ENCODE measurements around the gene RICTOR. TPM values are rescaled to one million over a fixed set of nuclear protein-coding genes. Genes with fewer than 3 reads are reported as not detected.

RICTOR gene
- total and polyA plus RNA-seq, 2 donors (not counting 1 experiment from before 2014, with no cell fraction given): 17.1 to 26.3 TPM

DNA sequence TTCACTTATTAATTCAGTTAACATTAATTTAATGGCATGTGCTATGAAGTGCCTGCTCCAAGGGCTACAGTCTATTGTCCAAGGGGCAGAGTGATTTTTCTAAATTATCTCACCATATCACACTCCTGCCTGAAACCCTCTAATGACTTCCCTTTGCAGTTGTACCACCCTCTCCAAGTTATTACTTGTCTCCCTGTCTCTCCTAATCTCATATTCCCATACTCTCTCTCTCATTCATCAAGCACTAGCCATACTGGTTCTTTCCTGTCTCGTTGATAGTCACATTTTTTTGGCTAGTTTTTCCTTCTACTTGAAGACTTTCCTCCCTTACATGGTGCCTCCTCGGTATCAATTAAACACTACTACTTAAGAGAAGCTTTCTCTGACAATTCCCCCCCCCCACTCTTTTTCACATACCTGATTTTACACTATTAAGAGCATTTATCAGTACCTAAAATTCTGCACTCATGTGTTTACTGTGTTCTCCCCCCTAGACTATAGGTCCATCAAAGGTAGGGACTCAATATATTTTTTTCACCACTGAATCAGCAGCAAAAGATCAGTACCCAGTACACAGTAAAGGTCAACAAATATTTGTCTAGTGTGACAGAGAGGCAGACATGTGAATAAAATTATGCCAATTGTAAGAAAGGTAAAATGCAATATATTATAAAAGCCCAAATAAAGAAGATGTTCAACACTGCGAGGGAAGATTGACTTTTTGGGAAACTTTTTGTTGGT is 19.0 kb downstream of the RICTOR start:
- no peaks in the 10 kb centered on the region for H4K20me1 ChIP-seq (ENCODE audit: control insufficient read depth, extremely low read depth, insufficient read depth, low read length)
- H3K4me1 ChIP-seq (ENCODE audit: control insufficient read depth, extremely low read depth, insufficient read depth, low read length): no peaks in the 10 kb centered on the region
- H3K27me3 ChIP-seq (ENCODE audit: control insufficient read depth, insufficient read depth, low read length): no peaks in the 10 kb centered on the region
- no peak overlapping the region for H3K4me2 ChIP-seq (ENCODE audit: extremely low read depth, insufficient read depth, low read length)
- H3K9me3 ChIP-seq (ENCODE audit: control insufficient read depth, insufficient read depth, low read depth, low read length): no peaks in the 10 kb centered on the region
- TF ChIP-seq EZH2 (IDR thresholded peaks at IDR 0.05; ENCODE audit: low read length, missing control alignments): no peak
- TF ChIP-seq, protein P1, sequence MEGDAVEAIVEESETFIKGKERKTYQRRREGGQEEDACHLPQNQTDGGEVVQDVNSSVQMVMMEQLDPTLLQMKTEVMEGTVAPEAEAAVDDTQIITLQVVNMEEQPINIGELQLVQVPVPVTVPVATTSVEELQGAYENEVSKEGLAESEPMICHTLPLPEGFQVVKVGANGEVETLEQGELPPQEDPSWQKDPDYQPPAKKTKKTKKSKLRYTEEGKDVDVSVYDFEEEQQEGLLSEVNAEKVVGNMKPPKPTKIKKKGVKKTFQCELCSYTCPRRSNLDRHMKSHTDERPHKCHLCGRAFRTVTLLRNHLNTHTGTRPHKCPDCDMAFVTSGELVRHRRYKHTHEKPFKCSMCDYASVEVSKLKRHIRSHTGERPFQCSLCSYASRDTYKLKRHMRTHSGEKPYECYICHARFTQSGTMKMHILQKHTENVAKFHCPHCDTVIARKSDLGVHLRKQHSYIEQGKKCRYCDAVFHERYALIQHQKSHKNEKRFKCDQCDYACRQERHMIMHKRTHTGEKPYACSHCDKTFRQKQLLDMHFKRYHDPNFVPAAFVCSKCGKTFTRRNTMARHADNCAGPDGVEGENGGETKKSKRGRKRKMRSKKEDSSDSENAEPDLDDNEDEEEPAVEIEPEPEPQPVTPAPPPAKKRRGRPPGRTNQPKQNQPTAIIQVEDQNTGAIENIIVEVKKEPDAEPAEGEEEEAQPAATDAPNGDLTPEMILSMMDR (conservative IDR thresholded peaks at IDR 0.05 in 1 of 2, IDR thresholded peaks at IDR 0.05 in 1 of 2; ENCODE audit: low read depth in 1 of 2, low read length in 2 of 2): no peak
- peaks cover 34% of the 10 kb centered on the region for H3K79me2 ChIP-seq (ENCODE audit: control insufficient read depth, insufficient read depth, low read length)
- H2AFZ ChIP-seq (ENCODE audit: low read length): no peak overlapping the region
- no peak overlapping the region for H3K9ac ChIP-seq (ENCODE audit: insufficient read depth, low read length)
- H3K27ac ChIP-seq (ENCODE audit: insufficient read depth, low read length): no peak overlapping the region
- DNase-seq (ENCODE audit: low read depth in 2 of 2): no peak
- no peak overlapping the region for H3K4me3 ChIP-seq (replicated peaks in 1 of 4; ENCODE audit: control extremely low read depth in 1 of 4, insufficient read depth in 1 of 4, low read depth in 3 of 4, low read length in 4 of 4)
- no peaks in the 10 kb centered on the region for H3K36me3 ChIP-seq (ENCODE audit: control insufficient read depth, insufficient read depth, low read length)

DNA sequence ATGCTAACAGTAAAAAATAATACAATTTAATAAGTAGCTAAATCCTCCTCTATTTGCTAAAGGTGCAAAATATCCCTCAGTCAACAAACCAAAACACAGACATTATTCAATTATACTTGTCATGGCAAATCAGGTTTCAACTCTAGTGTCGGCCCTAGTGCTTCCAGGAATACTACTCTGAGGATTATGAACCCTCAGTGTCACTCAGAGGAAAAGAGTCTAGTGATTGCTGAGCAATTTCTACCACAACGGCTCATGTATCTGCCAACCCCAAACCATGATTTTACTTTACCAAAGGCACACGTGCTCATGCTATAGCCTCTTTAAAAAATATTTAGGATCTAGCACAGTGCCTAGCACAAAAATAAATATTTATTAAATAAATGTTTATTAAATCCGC is 21.0 kb downstream of the RICTOR start:
- no peaks in the 10 kb centered on the region for H3K9me3 ChIP-seq (ENCODE audit: control insufficient read depth, insufficient read depth, low read depth, low read length)
- no peak overlapping the region for H3K9ac ChIP-seq (ENCODE audit: insufficient read depth, low read length)
- no peaks in the 10 kb centered on the region for H3K4me1 ChIP-seq (ENCODE audit: control insufficient read depth, extremely low read depth, insufficient read depth, low read length)
- H3K4me3 ChIP-seq (replicated peaks in 1 of 4; ENCODE audit: control extremely low read depth in 1 of 4, insufficient read depth in 1 of 4, low read depth in 3 of 4, low read length in 4 of 4): no peak overlapping the region
- H3K27ac ChIP-seq (ENCODE audit: insufficient read depth, low read length): no peak overlapping the region
- H3K79me2 ChIP-seq (ENCODE audit: control insufficient read depth, insufficient read depth, low read length): peaks cover 34% of the 10 kb centered on the region
- no peaks in the 10 kb centered on the region for H4K20me1 ChIP-seq (ENCODE audit: control insufficient read depth, extremely low read depth, insufficient read depth, low read length)
- H3K4me2 ChIP-seq (ENCODE audit: extremely low read depth, insufficient read depth, low read length): no peak overlapping the region
- H3K36me3 ChIP-seq (ENCODE audit: control insufficient read depth, insufficient read depth, low read length): no peaks in the 10 kb centered on the region
- no peak overlapping the region for H2AFZ ChIP-seq (ENCODE audit: low read length)
- DNase-seq (ENCODE audit: low read depth in 2 of 2): no peak
- TF ChIP-seq, protein P1 (conservative IDR thresholded peaks at IDR 0.05 in 1 of 2, IDR thresholded peaks at IDR 0.05 in 1 of 2; ENCODE audit: low read depth in 1 of 2, low read length in 2 of 2): no peak
- no peak for TF ChIP-seq EZH2 (IDR thresholded peaks at IDR 0.05; ENCODE audit: low read length, missing control alignments)
- H3K27me3 ChIP-seq (ENCODE audit: control insufficient read depth, insufficient read depth, low read length): no peaks in the 10 kb centered on the region

DNA sequence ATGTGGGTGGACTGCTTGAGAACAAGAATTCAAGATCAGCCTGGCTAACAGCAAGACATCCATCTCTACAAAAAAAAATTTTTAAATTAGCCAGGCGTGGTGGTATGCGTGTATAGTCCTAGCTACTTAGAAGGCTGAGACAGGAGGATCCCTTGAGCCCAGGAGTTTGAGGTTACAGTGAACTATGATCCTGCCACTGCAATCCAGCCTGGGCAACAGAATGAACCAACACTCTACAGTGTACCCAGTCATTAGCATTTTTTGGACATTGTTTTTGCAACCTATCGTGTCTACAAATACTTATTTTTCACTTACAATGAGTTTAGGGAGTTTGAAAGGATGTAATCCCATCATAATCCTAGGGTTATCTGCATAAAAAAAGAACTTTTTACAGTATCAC is 22.1 kb downstream of the RICTOR start:
- no peak overlapping the region for H2AFZ ChIP-seq (ENCODE audit: low read length)
- no peaks in the 10 kb centered on the region for H3K4me1 ChIP-seq (ENCODE audit: control insufficient read depth, extremely low read depth, insufficient read depth, low read length)
- no peak for DNase-seq (ENCODE audit: low read depth in 2 of 2)
- no peak overlapping the region for H3K9ac ChIP-seq (ENCODE audit: insufficient read depth, low read length)
- no peaks in the 10 kb centered on the region for H3K36me3 ChIP-seq (ENCODE audit: control insufficient read depth, insufficient read depth, low read length)
- no peaks in the 10 kb centered on the region for H3K9me3 ChIP-seq (ENCODE audit: control insufficient read depth, insufficient read depth, low read depth, low read length)
- no peak overlapping the region for H3K27ac ChIP-seq (ENCODE audit: insufficient read depth, low read length)
- TF ChIP-seq, protein P1 (conservative IDR thresholded peaks at IDR 0.05 in 1 of 2, IDR thresholded peaks at IDR 0.05 in 1 of 2; ENCODE audit: low read depth in 1 of 2, low read length in 2 of 2): no peak
- TF ChIP-seq EZH2 (IDR thresholded peaks at IDR 0.05; ENCODE audit: low read length, missing control alignments): no peak
- H3K27me3 ChIP-seq (ENCODE audit: control insufficient read depth, insufficient read depth, low read length): no peaks in the 10 kb centered on the region
- no peak overlapping the region for H3K4me2 ChIP-seq (ENCODE audit: extremely low read depth, insufficient read depth, low read length)
- H3K4me3 ChIP-seq (replicated peaks in 1 of 4; ENCODE audit: control extremely low read depth in 1 of 4, insufficient read depth in 1 of 4, low read depth in 3 of 4, low read length in 4 of 4): no peak overlapping the region
- peaks cover 33% of the 10 kb centered on the region for H3K79me2 ChIP-seq (ENCODE audit: control insufficient read depth, insufficient read depth, low read length)
- H4K20me1 ChIP-seq (ENCODE audit: control insufficient read depth, extremely low read depth, insufficient read depth, low read length): no peaks in the 10 kb centered on the region
